Stomach smooth muscle (tissue), 2 donors: ENCODE results near the gene ATF7.

Experiments used
- H3K27ac ChIP-seq: one replicate; pipeline ENCODE4 v1.7.0; 2013; ENCODE audit warnings: mild to moderate bottlenecking, low read length, inconsistent platforms
- H3K27me3 ChIP-seq, 2 donors: one replicate each; pipeline ENCODE4 v1.7.0; 2013; ENCODE audit warnings: low read length in 2 of 2; ENCODE audit not compliant: insufficient read depth in 2 of 2, control insufficient read depth in 1 of 2
- H3K36me3 ChIP-seq, 2 donors: one replicate each; pipeline ENCODE4 v1.7.0; 2013; ENCODE audit warnings: low read length in 2 of 2; ENCODE audit not compliant: control insufficient read depth in 2 of 2, insufficient read depth in 2 of 2
- H3K4me1 ChIP-seq: one replicate; pipeline ENCODE4 v1.7.0; 2013; ENCODE audit warnings: low read length; ENCODE audit not compliant: control insufficient read depth, insufficient read depth
- H3K4me3 ChIP-seq, 2 donors: one replicate each; pipeline ENCODE4 v1.7.0; 2013; ENCODE audit warnings: low read length in 2 of 2
- H3K9ac ChIP-seq, 2 donors: one replicate each; pipeline ENCODE4 v1.7.0; 2013; ENCODE audit warnings: low read length in 2 of 2, mild to moderate bottlenecking in 1 of 2
- H3K9me3 ChIP-seq, 2 donors: one replicate each; pipeline ENCODE4 v1.7.0; 2013; ENCODE audit warnings: low read length in 2 of 2; ENCODE audit not compliant: control insufficient read depth in 2 of 2
- donor health status: healthy.
- donor health status: Pancreatic carcinoma.

Gene ATF7

GRCh38 chr12:53532524-53533445 lies 93.4 kb downstream of the ATF7 start:
- Histone ChIP-seq H3K4me3 (no peak overlapping the region), H3K27me3 (no peaks in the 10 kb centered on the region), H3K36me3 (peaks cover 40 to 53% of the 10 kb centered on the region in 2 donors), H3K27ac (no peak overlapping the region), H3K4me1 (peaks cover 2% of the 10 kb centered on the region), H3K9ac (no peak overlapping the region), H3K9me3 (no peaks in the 10 kb centered on the region)

DNA sequence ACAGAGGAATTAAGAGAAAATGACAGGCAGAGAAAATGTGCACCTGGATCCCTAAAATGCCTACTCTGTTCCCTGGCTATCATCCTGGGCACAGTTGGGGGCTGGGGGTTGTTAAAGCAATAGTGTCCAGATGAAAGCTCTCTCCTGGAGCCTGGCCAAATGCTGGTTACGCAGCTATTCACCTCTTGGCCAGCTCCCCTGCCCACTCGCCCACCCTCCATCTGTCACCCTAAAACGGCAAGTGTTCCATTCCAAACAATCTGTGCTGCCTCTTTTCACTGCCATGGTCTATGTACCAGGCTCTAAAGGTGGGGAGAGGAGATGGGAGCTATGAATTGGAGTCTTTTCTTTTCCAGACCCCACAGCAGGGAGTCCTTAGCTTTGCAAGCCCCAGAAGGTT lies 94.2 kb downstream of the ATF7 start:
- no peak overlapping the region for H3K4me3 ChIP-seq
- no peaks in the 10 kb centered on the region for H3K27me3 ChIP-seq
- H3K4me1 ChIP-seq, result peaks cover 2% of the 10 kb centered on the region
- H3K9ac ChIP-seq, result no peak overlapping the region
- H3K36me3 ChIP-seq, result peaks cover 33 to 49% of the 10 kb centered on the region in 2 donors
- H3K27ac ChIP-seq, result no peak overlapping the region
- no peaks in the 10 kb centered on the region for H3K9me3 ChIP-seq

GRCh38 chr12:53530920-53531319 lies 95.3 kb downstream of the ATF7 start:
- no peak overlapping the region for H3K9ac ChIP-seq
- no peak overlapping the region for H3K4me3 ChIP-seq
- H3K4me1 ChIP-seq, result peaks cover 2% of the 10 kb centered on the region
- no peaks in the 10 kb centered on the region for H3K27me3 ChIP-seq
- no peaks in the 10 kb centered on the region for H3K9me3 ChIP-seq
- H3K36me3 ChIP-seq, result peaks cover 31 to 43% of the 10 kb centered on the region in 2 donors
- no peak overlapping the region for H3K27ac ChIP-seq

GRCh38 chr12:53530061-53530460 lies 96.1 kb downstream of the ATF7 start:
- H3K9me3 ChIP-seq, result no peaks in the 10 kb centered on the region
- H3K4me3 ChIP-seq, result no peak overlapping the region
- peaks cover 28 to 46% of the 10 kb centered on the region in 2 donors for H3K36me3 ChIP-seq

GRCh38 chr12:53524476-53524875 lies 101.7 kb downstream of the ATF7 start:
- Histone ChIP-seq H3K4me1 (no peaks in the 10 kb centered on the region), H3K9me3 (no peaks in the 10 kb centered on the region), H3K27me3 (no peaks in the 10 kb centered on the region), H3K36me3 (peaks cover 38 to 41% of the 10 kb centered on the region in 2 donors), H3K4me3 (no peak overlapping the region), H3K27ac (no peak overlapping the region), H3K9ac (no peak overlapping the region)

More at GRCh38 chr12:53530061-53530460, 96.1 kb downstream of the ATF7 start:
- Histone ChIP-seq H3K9ac (no peak overlapping the region), H3K4me1 (peaks cover 2% of the 10 kb centered on the region), H3K27me3 (no peaks in the 10 kb centered on the region), H3K27ac (no peak overlapping the region)

DNA sequence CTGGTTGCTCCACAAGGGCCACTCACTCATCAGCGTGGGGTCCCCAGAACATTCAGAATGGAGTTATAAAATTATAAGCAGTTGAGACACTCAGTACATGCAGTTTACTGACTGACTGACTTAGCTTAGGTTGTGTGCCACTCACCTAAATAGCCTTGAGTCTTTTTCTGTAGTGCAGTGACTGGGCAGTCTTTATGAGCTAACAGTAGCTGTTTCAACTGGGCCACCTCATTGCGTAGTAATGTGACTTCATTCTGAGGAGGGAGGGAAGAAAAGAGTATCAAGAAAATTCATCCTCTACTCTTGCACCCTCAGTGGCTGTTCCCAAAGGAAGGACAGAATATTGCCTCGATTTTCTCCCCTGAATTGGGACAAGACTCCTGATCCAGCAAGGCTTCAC lies 103.1 kb downstream of the ATF7 start:
- Histone ChIP-seq H3K27ac (no peak overlapping the region), H3K9ac (no peak overlapping the region), H3K4me3 (no peak overlapping the region), H3K36me3 (peaks cover 41 to 44% of the 10 kb centered on the region in 2 donors), H3K9me3 (no peaks in the 10 kb centered on the region), H3K27me3 (no peaks in the 10 kb centered on the region), H3K4me1 (no peaks in the 10 kb centered on the region)

- Histone ChIP-seq H3K27ac (no peak overlapping the region), H3K9me3 (no peaks in the 10 kb centered on the region), H3K4me3 (no peak overlapping the region), H3K9ac (no peak overlapping the region), H3K4me1 (no peaks in the 10 kb centered on the region), H3K27me3 (no peaks in the 10 kb centered on the region), H3K36me3 (peaks cover 58 to 62% of the 10 kb centered on the region in 2 donors)
Measured at GRCh38 chr12:53518381-53518780, 107.8 kb downstream of the ATF7 start.

DNA sequence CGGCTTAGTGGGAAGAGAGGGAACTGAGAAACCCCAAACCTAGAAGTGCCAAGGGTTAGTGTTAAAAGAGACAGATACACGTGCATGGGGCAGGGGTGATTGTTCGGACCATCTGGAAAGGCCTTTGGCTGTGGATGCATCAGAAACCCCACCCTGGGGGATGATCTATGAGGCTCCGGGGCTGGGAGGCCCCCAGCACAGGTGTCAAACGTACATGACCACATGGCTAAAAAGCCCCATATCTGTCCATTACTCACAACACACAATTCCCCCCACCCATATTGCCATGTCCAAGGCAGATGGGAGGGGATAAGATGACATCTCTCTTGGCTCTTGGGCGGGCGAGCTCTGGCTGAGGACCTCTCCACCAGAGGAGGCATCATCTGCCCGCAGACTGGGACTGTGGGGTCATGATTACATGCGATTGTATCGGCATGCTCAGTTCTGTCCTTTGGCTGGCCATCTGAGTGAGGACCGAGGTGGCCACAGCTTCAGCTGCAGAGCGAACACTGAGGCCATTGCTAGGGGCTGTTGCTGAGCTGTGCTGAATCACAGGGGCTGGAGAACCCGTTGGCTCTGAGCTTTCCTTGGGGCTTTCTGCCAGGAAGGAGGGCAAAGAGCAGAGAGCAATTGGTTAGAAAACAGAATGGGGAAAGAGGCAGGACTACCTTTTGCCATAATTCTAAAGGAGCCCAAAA lies 109.3 kb downstream of the ATF7 start:
- peaks cover 59 to 62% of the 10 kb centered on the region in 2 donors for H3K36me3 ChIP-seq
- no peak overlapping the region for H3K9ac ChIP-seq
- no peaks in the 10 kb centered on the region for H3K9me3 ChIP-seq

GRCh38 chr12:53515291-53515680 lies 110.9 kb downstream of the ATF7 start:
- no peak overlapping the region for H3K9ac ChIP-seq
- H3K27ac ChIP-seq, result no peak overlapping the region
- H3K4me1 ChIP-seq, result no peaks in the 10 kb centered on the region
- H3K4me3 ChIP-seq, result no peak overlapping the region
- H3K36me3 ChIP-seq, result peaks cover 60 to 66% of the 10 kb centered on the region in 2 donors
- no peaks in the 10 kb centered on the region for H3K27me3 ChIP-seq
- H3K9me3 ChIP-seq, result no peaks in the 10 kb centered on the region

More for the DNA sequence above, 109.3 kb downstream of the ATF7 start:
- Histone ChIP-seq H3K4me3 (no peak overlapping the region), H3K27me3 (no peaks in the 10 kb centered on the region), H3K27ac (no peak overlapping the region), H3K4me1 (no peaks in the 10 kb centered on the region)

DNA sequence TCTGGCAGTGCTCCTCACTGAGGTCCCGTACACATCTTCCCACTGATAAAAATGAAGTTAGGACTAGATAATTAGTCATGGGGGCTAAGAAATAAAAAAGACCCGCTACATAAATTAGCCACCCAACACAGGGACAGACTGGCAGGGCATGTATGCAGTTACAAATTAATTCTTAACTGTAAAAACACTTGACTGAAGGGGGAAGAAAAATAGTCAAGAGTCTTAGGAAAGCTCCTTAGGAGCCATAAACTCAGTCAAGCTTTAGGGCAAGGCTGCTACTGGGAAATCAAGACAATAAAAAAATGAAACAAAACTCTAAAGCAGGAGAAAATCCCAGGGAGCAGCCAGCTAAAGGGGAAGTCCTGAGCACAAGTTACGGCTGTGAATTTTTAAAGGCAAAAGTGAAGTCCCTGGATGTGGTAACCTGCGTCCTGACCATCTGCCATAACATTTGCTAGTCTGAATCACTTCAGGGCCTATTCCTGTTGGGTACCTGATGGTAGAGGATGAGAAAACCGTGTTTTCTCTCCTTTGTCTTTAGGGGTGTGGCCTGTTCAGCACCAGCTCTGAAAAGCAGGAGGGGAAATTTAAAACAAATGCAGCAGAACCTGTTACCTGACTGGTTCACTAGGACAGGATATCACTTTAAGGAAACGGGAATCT lies 111.4 kb downstream of the ATF7 start:
- H3K36me3 ChIP-seq, result peaks cover 57 to 66% of the 10 kb centered on the region in 2 donors
- H3K4me3 ChIP-seq, result no peak overlapping the region
- no peaks in the 10 kb centered on the region for H3K4me1 ChIP-seq
- no peak overlapping the region for H3K27ac ChIP-seq
- no peak overlapping the region for H3K9ac ChIP-seq
- H3K9me3 ChIP-seq, result no peaks in the 10 kb centered on the region
- no peaks in the 10 kb centered on the region for H3K27me3 ChIP-seq
